BE2C (cell line): Measurements from ENCODE around the gene USH2A.

Experiments used
- DNase-seq: peaks from one replicate; pipeline ENCODE4 v3.0.0-alpha.2; 2020
- H3K27me3 ChIP-seq: fragments of 250-450 bp; sonication (Bioruptor Pico); 2 replicates; pipeline ENCODE4 v1.5.1; 2020; ENCODE audit warnings: mild to moderate bottlenecking
- H3K36me3 ChIP-seq: fragments of 250-450 bp; sonication (Bioruptor Pico); 2 replicates; pipeline ENCODE4 v1.5.1; 2020; ENCODE audit warnings: mild to moderate bottlenecking
- H3K4me1 ChIP-seq: fragments of 250-450 bp; sonication (Bioruptor Pico); 2 replicates; pipeline ENCODE4 v1.5.1; 2020
- H3K4me3 ChIP-seq: 2 replicates; pipeline ENCODE4 v1.5.1; 2011; ENCODE audit warnings: low read depth, low read length
- H3K9me3 ChIP-seq: fragments of 250-450 bp; sonication (Bioruptor Pico); 2 replicates; pipeline ENCODE4 v1.5.1; 2020
- TF ChIP-seq, protein P1 (sequence below): IDR thresholded peaks from 2 replicates; pipeline ENCODE4 v1.5.1; 2012; ENCODE audit warnings: mild to moderate bottlenecking, low read depth, low read length

Gene USH2A

DNA sequence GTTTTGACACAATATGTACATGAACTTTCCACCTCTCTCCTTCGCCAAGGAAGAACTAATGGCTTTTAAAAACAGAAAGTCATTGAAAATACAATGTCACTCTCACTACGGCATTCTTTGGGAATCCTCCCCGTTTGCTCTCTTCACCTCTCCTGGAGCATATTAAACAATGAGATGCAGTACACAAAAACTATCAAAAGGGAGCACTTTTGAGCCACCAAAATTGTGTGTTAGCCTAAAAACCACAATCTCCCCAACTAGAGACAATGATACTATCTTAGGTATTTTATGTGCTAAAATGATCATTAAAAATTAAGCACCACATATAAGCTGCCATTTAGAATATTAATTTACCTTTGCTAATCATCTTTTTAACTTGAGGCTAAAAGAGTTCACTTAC is 430.6 kb downstream of the USH2A start:
- peak; percentile 12 for DNase-seq
- H3K27me3 ChIP-seq, result no peaks in the 10 kb centered on the region
- TF ChIP-seq, protein P1, sequence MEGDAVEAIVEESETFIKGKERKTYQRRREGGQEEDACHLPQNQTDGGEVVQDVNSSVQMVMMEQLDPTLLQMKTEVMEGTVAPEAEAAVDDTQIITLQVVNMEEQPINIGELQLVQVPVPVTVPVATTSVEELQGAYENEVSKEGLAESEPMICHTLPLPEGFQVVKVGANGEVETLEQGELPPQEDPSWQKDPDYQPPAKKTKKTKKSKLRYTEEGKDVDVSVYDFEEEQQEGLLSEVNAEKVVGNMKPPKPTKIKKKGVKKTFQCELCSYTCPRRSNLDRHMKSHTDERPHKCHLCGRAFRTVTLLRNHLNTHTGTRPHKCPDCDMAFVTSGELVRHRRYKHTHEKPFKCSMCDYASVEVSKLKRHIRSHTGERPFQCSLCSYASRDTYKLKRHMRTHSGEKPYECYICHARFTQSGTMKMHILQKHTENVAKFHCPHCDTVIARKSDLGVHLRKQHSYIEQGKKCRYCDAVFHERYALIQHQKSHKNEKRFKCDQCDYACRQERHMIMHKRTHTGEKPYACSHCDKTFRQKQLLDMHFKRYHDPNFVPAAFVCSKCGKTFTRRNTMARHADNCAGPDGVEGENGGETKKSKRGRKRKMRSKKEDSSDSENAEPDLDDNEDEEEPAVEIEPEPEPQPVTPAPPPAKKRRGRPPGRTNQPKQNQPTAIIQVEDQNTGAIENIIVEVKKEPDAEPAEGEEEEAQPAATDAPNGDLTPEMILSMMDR, result peak; percentile 75
- no peaks in the 10 kb centered on the region for H3K9me3 ChIP-seq
- no peak overlapping the region for H3K4me3 ChIP-seq
- H3K36me3 ChIP-seq, result no peaks in the 10 kb centered on the region
- H3K4me1 ChIP-seq, result no peaks in the 10 kb centered on the region

DNA sequence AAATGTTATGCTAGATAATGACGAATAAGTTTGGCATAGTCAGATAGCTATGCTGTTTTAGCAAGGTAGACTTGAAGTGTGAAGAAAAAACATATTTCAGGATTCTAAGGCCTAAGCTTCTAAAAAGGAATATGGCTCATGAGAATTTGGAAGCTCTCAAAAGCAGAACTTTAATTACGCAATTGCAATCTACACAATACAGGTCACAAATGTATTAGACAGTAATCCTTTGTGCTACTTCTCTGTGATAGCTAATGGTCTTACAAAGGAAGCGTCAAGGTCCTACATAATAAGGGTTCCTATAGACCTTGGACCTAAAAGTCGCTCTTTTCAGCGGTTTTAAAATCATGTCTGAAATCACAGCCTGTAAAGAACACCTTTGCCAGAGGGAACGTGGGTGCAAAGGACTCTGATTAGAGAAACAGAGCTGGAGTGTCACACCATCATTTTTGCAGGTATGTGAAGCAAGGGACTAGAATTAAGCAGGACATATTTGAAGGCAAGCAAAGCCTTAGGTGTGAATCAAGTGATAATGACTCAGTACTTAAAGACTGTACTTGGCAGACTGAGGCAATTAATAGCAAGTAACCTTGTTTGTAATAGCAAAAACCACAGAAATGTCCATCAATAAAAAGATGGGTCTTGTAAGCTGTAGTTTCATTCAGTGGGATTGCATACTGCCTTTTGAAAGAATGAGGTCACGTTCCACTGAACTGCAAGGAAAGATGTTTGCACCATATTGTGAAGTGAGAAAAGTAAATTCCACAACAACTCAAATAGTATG is 436.0 kb downstream of the USH2A start:
- TF ChIP-seq, protein P1, result no peak
- DNase-seq, result no peak
- no peaks in the 10 kb centered on the region for H3K27me3 ChIP-seq
- H3K4me1 ChIP-seq, result no peaks in the 10 kb centered on the region
- H3K36me3 ChIP-seq, result no peaks in the 10 kb centered on the region
- no peaks in the 10 kb centered on the region for H3K9me3 ChIP-seq
- no peak overlapping the region for H3K4me3 ChIP-seq

DNA sequence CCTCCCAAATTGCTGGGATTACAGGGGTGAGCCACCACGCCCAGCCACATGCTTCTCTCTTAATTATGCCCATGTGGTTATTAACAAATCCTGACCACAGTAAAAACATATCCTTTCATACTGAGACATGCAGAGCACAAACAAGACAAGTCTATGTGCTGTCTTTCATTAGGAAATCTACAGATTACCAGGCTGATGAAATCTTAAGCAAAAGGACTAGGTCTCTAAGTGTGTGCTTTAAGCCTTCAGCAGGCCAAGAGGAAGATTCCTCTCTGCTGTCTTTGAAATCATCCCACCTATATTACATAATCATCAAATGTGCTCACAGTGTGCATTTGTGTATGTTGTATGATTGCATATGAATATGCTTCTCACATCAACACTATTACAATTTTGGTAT is 436.8 kb downstream of the USH2A start:
- no peaks in the 10 kb centered on the region for H3K9me3 ChIP-seq
- no peak overlapping the region for H3K4me3 ChIP-seq
- no peaks in the 10 kb centered on the region for H3K27me3 ChIP-seq
- no peaks in the 10 kb centered on the region for H3K36me3 ChIP-seq
- no peak for DNase-seq
- H3K4me1 ChIP-seq, result no peaks in the 10 kb centered on the region
- TF ChIP-seq, protein P1, result no peak

DNA sequence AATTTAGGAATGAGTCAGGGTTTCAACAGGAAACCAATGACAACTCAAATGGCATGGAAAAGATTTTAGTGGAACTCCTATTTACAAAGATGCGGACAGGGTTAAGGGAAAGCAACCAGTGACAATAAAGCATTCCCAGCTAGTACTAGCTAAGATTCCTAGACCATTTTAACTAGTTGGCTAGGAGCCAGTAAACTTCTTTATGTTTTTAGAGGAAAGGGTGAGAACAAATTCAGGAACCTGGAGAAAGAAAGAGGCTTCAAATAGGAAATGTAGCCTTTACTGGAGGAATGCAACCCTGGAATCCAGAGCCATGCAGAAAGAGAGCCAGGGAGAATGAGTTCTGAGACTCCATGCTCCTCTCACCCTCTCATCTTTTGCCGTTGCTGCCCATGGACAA is 439.6 kb downstream of the USH2A start:
- no peak for DNase-seq
- no peaks in the 10 kb centered on the region for H3K27me3 ChIP-seq
- no peaks in the 10 kb centered on the region for H3K36me3 ChIP-seq
- H3K4me1 ChIP-seq, result no peaks in the 10 kb centered on the region
- no peak overlapping the region for H3K4me3 ChIP-seq
- TF ChIP-seq, protein P1, result no peak
- H3K9me3 ChIP-seq, result no peaks in the 10 kb centered on the region

DNA sequence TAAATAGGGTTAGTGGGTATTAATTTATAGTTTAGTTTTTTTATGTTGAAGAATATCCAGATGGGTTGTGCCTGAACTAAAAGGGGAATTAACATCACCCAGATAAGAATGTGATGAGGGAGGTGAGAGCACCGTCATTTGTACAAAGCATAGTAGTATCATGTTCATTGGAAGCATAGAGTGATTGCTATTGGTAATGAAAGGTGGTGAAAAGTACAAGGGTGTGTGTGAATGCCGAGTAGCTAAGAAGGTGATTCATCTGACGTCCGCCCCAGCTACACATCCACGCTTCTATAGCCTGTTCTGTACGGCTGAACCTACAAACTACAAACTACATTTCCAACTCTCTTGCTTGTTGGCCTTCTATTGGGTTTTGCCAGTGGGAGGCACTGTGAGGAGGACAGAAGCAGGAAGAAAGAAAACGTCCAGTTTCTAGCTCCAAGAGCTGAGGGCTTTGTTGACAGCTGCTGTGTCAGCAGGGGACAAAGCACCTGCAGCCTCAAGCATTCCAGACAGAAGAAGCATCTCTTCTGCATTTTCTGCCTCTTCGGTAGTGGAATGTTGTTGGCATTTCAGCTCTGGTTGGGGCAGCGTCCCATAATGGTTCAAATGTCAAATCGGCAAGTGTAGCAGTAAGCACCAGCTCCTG is 451.3 kb downstream of the USH2A start:
- H3K27me3 ChIP-seq, result no peaks in the 10 kb centered on the region
- no peaks in the 10 kb centered on the region for H3K4me1 ChIP-seq
- no peak overlapping the region for H3K4me3 ChIP-seq
- DNase-seq, result no peak
- TF ChIP-seq, protein P1, result no peak
- H3K9me3 ChIP-seq, result no peaks in the 10 kb centered on the region
- no peaks in the 10 kb centered on the region for H3K36me3 ChIP-seq

DNA sequence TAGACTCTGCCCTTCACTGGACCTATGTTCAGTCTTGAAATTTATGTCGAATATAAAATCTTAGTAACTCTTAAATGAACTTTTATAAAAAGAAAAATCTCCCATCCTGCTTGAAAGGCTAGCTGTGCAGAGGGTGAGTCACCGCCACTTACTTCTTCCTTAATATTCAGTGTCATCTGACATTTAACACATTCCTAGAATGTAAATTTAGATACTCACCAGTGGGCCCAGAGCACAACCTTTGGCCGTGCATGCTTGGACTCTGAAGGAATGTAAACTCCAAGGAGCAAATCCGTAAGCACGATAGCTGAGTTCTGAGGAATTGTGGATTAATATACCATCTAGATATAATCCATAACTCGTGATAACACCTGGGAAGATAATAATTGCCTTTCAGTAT is 452.8 kb downstream of the USH2A start:
- Histone ChIP-seq H3K9me3 (no peaks in the 10 kb centered on the region), H3K4me1 (no peaks in the 10 kb centered on the region), H3K36me3 (no peaks in the 10 kb centered on the region), H3K27me3 (no peaks in the 10 kb centered on the region), H3K4me3 (no peak overlapping the region)
- no peak for DNase-seq
- TF ChIP-seq, protein P1, result no peak
